ENCODE results near the gene FHL2.

Gene FHL2

GRCh38 chr2:105421053-105421452 lies 22.2 kb upstream of the FHL2 start:
- no peak for DNase-seq

GRCh38 chr2:105418522-105418921 lies 19.7 kb upstream of the FHL2 start:
- no peak for DNase-seq

GRCh38 chr2:105417857-105418436 lies 19.1 kb upstream of the FHL2 start:
- DNase-seq, result no peak

GRCh38 chr2:105416156-105416555 lies 17.3 kb upstream of the FHL2 start:
- no peak for DNase-seq

GRCh38 chr2:105415007-105415406 lies 16.2 kb upstream of the FHL2 start:
- no peak for DNase-seq

- DNase-seq, result no peak
These were observed 14.4 kb upstream of the FHL2 start for GRCh38 chr2:105413206-105413605.

GRCh38 chr2:105412584-105412983 lies 13.7 kb upstream of the FHL2 start:
- no peak for DNase-seq

GRCh38 chr2:105411720-105412407 lies 13.0 kb upstream of the FHL2 start:
- no peak for DNase-seq

- DNase-seq, result no peak
These were observed 11.7 kb upstream of the FHL2 start for GRCh38 chr2:105410554-105410953.

GRCh38 chr2:105409717-105410116 lies 10.9 kb upstream of the FHL2 start:
- no peak for DNase-seq

GRCh38 chr2:105407946-105408743 lies 9.3 kb upstream of the FHL2 start:
- DNase-seq, result no peak

- DNase-seq, result no peak
These were observed 7.4 kb upstream of the FHL2 start for GRCh38 chr2:105406221-105406620.

- DNase-seq, result no peak
These were observed 6.4 kb upstream of the FHL2 start for GRCh38 chr2:105405291-105405690.

GRCh38 chr2:105404736-105405135 lies 5.9 kb upstream of the FHL2 start:
- no peak for DNase-seq

- no peak for DNase-seq
These were observed 5.2 kb upstream of the FHL2 start for GRCh38 chr2:105403783-105404698.

- DNase-seq, result no peak
These were observed 4.5 kb upstream of the FHL2 start for GRCh38 chr2:105403241-105403782.

GRCh38 chr2:105402809-105403208 lies 4.0 kb upstream of the FHL2 start:
- DNase-seq, result no peak

- DNase-seq, result no peak
These were observed 3.0 kb upstream of the FHL2 start for GRCh38 chr2:105401867-105402266.

- no peak for DNase-seq
These were observed 1.3 kb upstream of the FHL2 start for GRCh38 chr2:105400138-105400540.

GRCh38 chr2:105399207-105399861 lies 483 bp upstream of the FHL2 start:
- no peak for DNase-seq

- no peak for DNase-seq
These were observed 907 bp downstream of the FHL2 start for GRCh38 chr2:105397953-105398335.

All from effector CD4-positive, alpha-beta T cell (primary cell).